K562 (cell line): ENCODE results near the gene SH3BP2. TPM values are rescaled to one million over a fixed set of nuclear protein-coding genes. Genes with fewer than 3 reads are reported as not detected.

Experiments used
- ATAC-seq: fragments of 200-7000 bp; cut with Tn5 transposase; 3 replicates; pipeline ENCODE4 v1.9.1; 2020; ENCODE audit warnings: moderate library complexity
- BruUV-seq: library from RNA; stranded (reverse); fragments of 400-500 nt; replicated peaks from 2 replicates; lab custom pipeline; 2021; lab: Mats Ljungman, UMichigan
- CTCF ChIA-PET: fragments of 300-600 bp; formaldehyde crosslinking; extraction: SDS; loops from one replicate; lab custom pipeline; 2021; ENCODE audit warnings: low intra/inter-chr PET ratio; lab: Yijun Ruan, JAX
- POLR2A ChIA-PET: fragments of 300-600, 350-650 bp; sonication (Branson Sonifier 250); formaldehyde crosslinking; extraction: SDS; loops from one replicate; lab custom pipeline; 2021; ENCODE audit warnings: antibody characterized with exemption, inconsistent platforms; lab: Yijun Ruan, JAX
- DNase-seq, 4 experiments: peaks; one replicate each; pipeline versions ENCODE4 v3.0.0 to v3.0.0-alpha.2; 2011 to 2018; ENCODE audit warnings: low spot score in 3 of 4, mixed read lengths in 3 of 4; ENCODE audit errors: extremely low read depth in 1 of 4
- FAIRE-seq: peaks from 2 replicates; lab custom pipeline; 2011; peaks lifted over from hg19 to GRCh38; lab: Jason Lieb, UNC
- H2AFZ ChIP-seq: 2 replicates; pipeline ENCODE4 v1.6.0; 2011; ENCODE audit warnings: low read depth, low read length, control low read depth, inconsistent platforms
- H3K27ac ChIP-seq: fragments of 200-600 bp; 3 replicates; pipeline ENCODE4 v1.8.0; 2011; ENCODE audit warnings: low read depth, mild to moderate bottlenecking, control low read depth, inconsistent platforms, low read length, moderate library complexity, mixed read lengths; ENCODE audit errors: extremely low read depth
- H3K27me3 ChIP-seq, 2 experiments: fragments of 300-600 bp in 1 of 2; 2 replicates in 1 of 2; 3 replicates in 1 of 2; pipeline versions ENCODE4 v1.6.0 to v1.8.0; 2011; ENCODE audit warnings: inconsistent platforms in 2 of 2, low read length in 2 of 2, mild to moderate bottlenecking in 1 of 2, mixed read lengths in 1 of 2, moderate library complexity in 1 of 2; ENCODE audit not compliant: control insufficient read depth in 2 of 2, insufficient read depth in 2 of 2
- H3K36me3 ChIP-seq: fragments of 300-600 bp; 3 replicates; pipeline ENCODE4 v1.8.0; 2011; ENCODE audit warnings: mild to moderate bottlenecking, low read length, inconsistent platforms; ENCODE audit not compliant: control insufficient read depth, insufficient read depth
- H3K4me1 ChIP-seq, 2 experiments: fragments of 200-600 bp in 1 of 2; replicated peaks in 1 of 2; 2 replicates in 1 of 2; 3 replicates in 1 of 2; pipeline versions ENCODE4 v1.5.1 to v1.8.0; 2011; ENCODE audit warnings: inconsistent platforms in 2 of 2, low read length in 2 of 2, mild to moderate bottlenecking in 1 of 2, mixed read lengths in 1 of 2, moderate library complexity in 1 of 2; ENCODE audit not compliant: control insufficient read depth in 2 of 2, insufficient read depth in 2 of 2
- H3K4me2 ChIP-seq: 2 replicates; pipeline ENCODE4 v1.6.1; 2011; ENCODE audit warnings: low read length, control low read depth, inconsistent platforms, mixed read lengths; ENCODE audit not compliant: insufficient read depth
- H3K4me3 ChIP-seq: fragments of 200-600 bp; sonication (generic), shearing (Covaris generic); 2 replicates; pipeline ENCODE4 v1.5.1; 2016; ENCODE audit warnings: control low read depth, inconsistent platforms
- H3K79me2 ChIP-seq: fragments of 200-600 bp; 3 replicates; pipeline ENCODE4 v1.8.0; 2011; ENCODE audit warnings: low read length, inconsistent platforms; ENCODE audit not compliant: control insufficient read depth, insufficient read depth
- H3K9ac ChIP-seq, 2 experiments: 2 replicates each; pipeline versions ENCODE4 v1.6.0 to v1.6.1; 2011; ENCODE audit warnings: low read depth in 2 of 2, low read length in 2 of 2, control low read depth in 1 of 2, inconsistent platforms in 1 of 2, mild to moderate bottlenecking in 1 of 2, mixed read lengths in 1 of 2; ENCODE audit not compliant: insufficient read depth in 1 of 2
- H3K9me1 ChIP-seq: one replicate; pipeline ENCODE4 v1.6.0; 2011; ENCODE audit warnings: inconsistent platforms, mild to moderate bottlenecking, low read length, moderate library complexity; ENCODE audit not compliant: control insufficient read depth, insufficient read depth
- H3K9me3 ChIP-seq: replicated peaks from 2 replicates; pipeline ENCODE4 v1.5.1; 2011; ENCODE audit warnings: low read depth, low read length, inconsistent platforms; ENCODE audit not compliant: control insufficient read depth, insufficient read depth
- H4K20me1 ChIP-seq: replicated peaks from 2 replicates; pipeline ENCODE4 v1.6.1; 2011; ENCODE audit warnings: low read length, inconsistent platforms, mixed read lengths; ENCODE audit not compliant: control insufficient read depth, insufficient read depth
- ARID1B ChIP-seq: fragments of 450-650 bp; IDR thresholded peaks from 2 replicates; pipeline ENCODE4 v1.6.1; 2016; ENCODE audit warnings: antibody characterized with exemption, mild to moderate bottlenecking, inconsistent platforms
- DMBX1 ChIP-seq: fragments of 250-450 bp; sonication (Bioruptor Pico); IDR thresholded peaks from 2 replicates; pipeline ENCODE4 v1.8.0; 2022; ENCODE audit warnings: inconsistent platforms, mild to moderate bottlenecking, moderate library complexity, borderline replicate concordance
- FOXA3 ChIP-seq, 2 experiments: fragments of 450-650 bp in 1 of 2; sonication (generic) in 1 of 2; formaldehyde crosslinking; IDR thresholded peaks in 1 of 2; conservative IDR thresholded peaks in 1 of 2; 2 replicates each; pipeline versions ENCODE4 v1.4.0 to v1.8.0; 2020 to 2022; ENCODE audit warnings: mild to moderate bottlenecking in 2 of 2, missing genetic modification reagents in 1 of 2
- HES1 ChIP-seq: fragments of 450-650 bp; IDR thresholded peaks from 2 replicates; pipeline ENCODE4 v1.6.1; 2016; ENCODE audit warnings: low read depth, mild to moderate bottlenecking, moderate library complexity
- L3MBTL2 ChIP-seq: fragments of 450-650 bp; IDR thresholded peaks from 2 replicates; pipeline ENCODE4 v1.6.1; 2016; ENCODE audit warnings: mild to moderate bottlenecking, moderate library complexity
- MCM7 ChIP-seq, 2 experiments: fragments of 450-650 bp; IDR thresholded peaks; 2 replicates each; pipeline ENCODE4 v1.6.1; 2016 to 2018
- MEF2D ChIP-seq: conservative IDR thresholded peaks from 2 replicates; pipeline ENCODE4 v1.6.1; 2016; ENCODE audit warnings: low read depth, missing genetic modification characterization, missing compliant biosample characterization
- RAD21 ChIP-seq, 2 experiments: fragments of 250-450 bp in 1 of 2; fragments of 450-650 bp in 1 of 2; sonication (Bioruptor Pico) in 1 of 2; formaldehyde crosslinking in 1 of 2; IDR thresholded peaks in 1 of 2; conservative IDR thresholded peaks in 1 of 2; 2 replicates each; pipeline versions ENCODE4 v1.4.0 to v1.8.0; 2020 to 2022; ENCODE audit warnings: mild to moderate bottlenecking in 2 of 2, moderate library complexity in 1 of 2
- SMARCE1 ChIP-seq: fragments of 450-650 bp; IDR thresholded peaks from 2 replicates; pipeline ENCODE4 v1.7.1; 2016; ENCODE audit warnings: mild to moderate bottlenecking
- SMC3 ChIP-seq: conservative IDR thresholded peaks from 2 replicates; pipeline ENCODE4 v1.6.1; 2011; ENCODE audit warnings: low read depth, low read length, improper control_type of control experiment; ENCODE audit not compliant: insufficient read depth
- SOX6 ChIP-seq: fragments of 450-650 bp; IDR thresholded peaks from 2 replicates; pipeline ENCODE4 v1.6.1; 2014; ENCODE audit warnings: mild to moderate bottlenecking
- SPI1 ChIP-seq: IDR thresholded peaks from 2 replicates; pipeline ENCODE4 v1.6.1; 2011; ENCODE audit warnings: low read depth, low read length, control low read depth, borderline replicate concordance
- ZNF324 ChIP-seq: fragments of 250-450 bp; sonication (Bioruptor Pico); IDR thresholded peaks from 2 replicates; pipeline ENCODE4 v1.4.0; 2020; ENCODE audit warnings: mild to moderate bottlenecking
- ZNF766 ChIP-seq: fragments of 200-800 bp; sonication (Bioruptor generic); conservative IDR thresholded peaks from 2 replicates; pipeline ENCODE4 v1.6.1; 2016; ENCODE audit warnings: missing genetic modification characterization, missing compliant biosample characterization
- WGBS: fragments of 100-300 bp; shearing (Covaris generic); methylation state at CpG from one replicate; pipeline ENCODE4 v1.1.6; 2016; ENCODE audit warnings: low coverage, mixed read lengths; ENCODE audit not compliant: insufficient coverage; ENCODE audit errors: missing lambda C conversion rate; 5-methylcytosine and 5-hydroxymethylcytosine counted together
- in situ Hi-C: fragments of 300-500 bp; cut with MboI; formaldehyde crosslinking; loops from 4 replicates; pipeline ENCODE4 v1.15.0; 2018; ENCODE audit warnings: inconsistent platforms, mixed read lengths
- intact Hi-C: fragments of 100-400 bp; cut with micrococcal nuclease; formaldehyde crosslinking; loops from 2 replicates; pipeline ENCODE4 v1.14.2; 2022
- polyA plus RNA-seq, 8 experiments: library from polyadenylated mRNA; depleted of rRNA in 4 of 8; stranded (reverse) in 5 of 8; unstranded in 3 of 8; fragments of >200 nt; fragmentation: Nextera tagmentation in 2 of 8; fragmentation: Illumina TruSeq in 1 of 8; extraction: Ambion mirVana in 2 of 8; extraction: Trizol in 1 of 8; gene quantifications; 2 replicates each; pipeline versions ENCODE4 v1.2.1 to v1.2.3, GENCODE V29; 2011 to 2014; ENCODE audit warnings: inconsistent platforms in 1 of 8, missing spikeins in 1 of 8
- total RNA-seq, 7 experiments: library from RNA; depleted of rRNA in 6 of 7; stranded (reverse); fragments of >200 nt in 6 of 7; fragmentation: Illumina TruSeq in 2 of 7; extraction: Trizol in 2 of 7; gene quantifications; 2 replicates each; pipeline versions ENCODE4 v1.2.1 to v1.2.3, GENCODE V29; 2011 to 2021; ENCODE audit warnings: low replicate concordance in 1 of 7

SH3BP2 gene
- total and polyA plus RNA-seq, 9 of the 15 experiments (the other 6 are each of a cell fraction or from before 2014, with no cell fraction given) = 0.34 to 16.0 (median 5.1) TPM

- DNase-seq (no peak), ATAC-seq (no peak), FAIRE-seq (peak; percentile 57)
- intact Hi-C loops = no loop called here
- TF ChIP-seq ZNF324 (CRISPR knock-in tag) (peak; percentile 94), HES1 (0 out of 2 replicates have a peak, but pooled peaks have one; percentile 40), SMC3 (no peak), MCM7 (IDR thresholded peaks at IDR 0.05) (no peak), RAD21 (CRISPR knock-in tag; conservative IDR thresholded peaks at IDR 0.05 in 1 of 2, IDR thresholded peaks at IDR 0.05 in 1 of 2) (peak in 1 of 2 experiments; percentile 20; a peak in 1 of 4 replicates), ZNF766 (CRISPR knock-in tag) (no peak), ARID1B (0 out of 2 replicates have a peak, but pooled peaks have one; percentile 12), DMBX1 (no peak), FOXA3 (CRISPR knock-in tag; conservative IDR thresholded peaks at IDR 0.05 in 1 of 2, IDR thresholded peaks at IDR 0.05 in 1 of 2) (peak in 1 of 2 experiments; percentile 94; a peak in 2 of 4 replicates), L3MBTL2 (peak; percentile 53), SOX6 (peak; percentile 48; the same call in 1 of the 2 replicates), MEF2D (peak; percentile 72), SMARCE1 (peak; percentile 82; the same call in 1 of the 2 replicates), SPI1 (peak; percentile 28; the same call in 1 of the 2 replicates)
- H3K27me3 ChIP-seq = no peaks in the 10 kb centered on the region
- 10% methylated on average over 1 of the region's 1 CpG for WGBS
- H3K36me3 ChIP-seq = no peaks in the 10 kb centered on the region
- no peaks in the 10 kb centered on the region for H3K9me3 ChIP-seq
- no peak overlapping the region for H3K9ac ChIP-seq
- POLR2A ChIA-PET = no interaction called here
- H3K9me1 ChIP-seq = peaks cover 4% of the 10 kb centered on the region
- H4K20me1 ChIP-seq = peaks cover 5% of the 10 kb centered on the region; the same call in 1 of the 2 replicates
- CTCF ChIA-PET = no interaction called here
- peaks cover 0 to 22% of the 10 kb centered on the region in 2 experiments; a peak in 2 of 5 replicates for H3K4me1 ChIP-seq
- H3K27ac ChIP-seq = no peak overlapping the region
- H3K79me2 ChIP-seq = no peaks in the 10 kb centered on the region
- no peak overlapping the region for H2AFZ ChIP-seq
- no peak overlapping the region for H3K4me2 ChIP-seq
- BruUV-seq = no TSS peak
- in situ Hi-C loops = no loop called here
- no peak overlapping the region for H3K4me3 ChIP-seq
Measured at GRCh38 chr4:2816401-2816954, 23.6 kb downstream of the SH3BP2 start.
